BLaER1 treated with 17β-estradiol and CSF1 and Interleukin-3, amounts not matched to agents 10 nM and 100 nM (cell line): Measurements from ENCODE around the gene TRPM1.

Experiments
- H3K27ac ChIP-seq, 11 experiments: shearing (Covaris generic); formaldehyde crosslinking; 2 replicates each; pipeline ENCODE4 v1.8.1; 2022
- H3K27me3 ChIP-seq, 11 experiments: shearing (Covaris generic); formaldehyde crosslinking; 2 replicates each; pipeline ENCODE4 v1.8.1; 2022
- H3K36me3 ChIP-seq, 11 experiments: shearing (Covaris generic); formaldehyde crosslinking; 2 replicates each; pipeline ENCODE4 v1.8.1; 2022
- H3K4me1 ChIP-seq, 10 experiments: shearing (Covaris generic); formaldehyde crosslinking; 2 replicates each; pipeline ENCODE4 v1.8.1; 2022
- H3K4me2 ChIP-seq, 11 experiments: shearing (Covaris generic); formaldehyde crosslinking; 2 replicates each; pipeline ENCODE4 v1.8.1; 2022
- H3K4me3 ChIP-seq, 10 experiments: shearing (Covaris generic); formaldehyde crosslinking; 2 replicates each; pipeline ENCODE4 v1.8.1; 2022
- H3K9ac ChIP-seq, 11 experiments: shearing (Covaris generic); formaldehyde crosslinking; 2 replicates each; pipeline ENCODE4 v1.8.1; 2022
- H3K9me3 ChIP-seq, 11 experiments: shearing (Covaris generic); formaldehyde crosslinking; replicated peaks in 1 of 11; 2 replicates each; pipeline ENCODE4 v1.8.1; 2022
- H4K20me1 ChIP-seq, 11 experiments: shearing (Covaris generic); formaldehyde crosslinking; 2 replicates each; pipeline ENCODE4 v1.8.1; 2022
- Cebpa-rat ChIP-seq, 11 experiments: shearing (Covaris generic); IDR thresholded peaks; 2 replicates each; pipeline ENCODE4 v1.8.1; 2022

TRPM1 gene

DNA sequence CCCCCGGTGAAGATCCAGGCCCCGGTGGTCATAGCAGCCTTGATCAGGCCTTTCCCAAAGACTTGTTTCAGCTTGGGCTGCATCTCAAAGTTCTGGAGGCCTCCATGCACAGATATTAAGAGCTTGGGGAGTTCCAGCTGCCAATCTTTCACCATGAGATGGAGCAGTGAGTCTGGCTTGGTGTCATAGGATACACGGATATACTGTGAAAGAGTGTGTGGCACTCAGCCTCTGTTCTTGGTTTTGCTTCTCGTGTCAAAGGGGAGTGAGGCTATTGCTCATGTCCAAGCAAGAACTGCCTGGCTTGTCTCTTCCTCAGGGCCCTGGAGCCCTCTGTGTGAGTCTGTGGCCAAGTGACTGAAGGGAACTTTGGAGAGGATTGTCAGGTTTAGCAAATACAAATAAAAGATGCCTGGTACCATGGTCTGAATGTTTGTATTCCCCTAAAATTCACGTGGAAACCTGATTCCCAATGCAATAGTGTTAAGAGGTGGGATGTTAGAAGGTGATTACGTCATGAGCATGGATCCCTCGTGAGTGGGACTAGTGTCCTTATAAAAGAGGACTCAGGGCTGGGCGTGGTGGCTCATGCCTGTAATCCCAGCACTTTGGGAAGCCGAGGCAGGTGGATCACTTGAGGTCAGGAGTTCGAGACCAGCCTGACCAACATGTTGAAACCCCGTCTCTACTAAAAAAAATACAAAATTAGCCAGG is 33.5 kb downstream of the TRPM1 start:
- TF ChIP-seq Cebpa-rat (IDR thresholded peaks at IDR 0.05), result no peak

GRCh38 chr15:31065824-31066223 is 35.7 kb downstream of the TRPM1 start:
- Histone ChIP-seq H3K36me3 (no peaks in the 10 kb centered on the region), H3K9me3 (no peaks in the 10 kb centered on the region), H3K4me3 (no peak overlapping the region), H4K20me1 (no peaks in the 10 kb centered on the region), H3K4me1 (peaks cover 0 to 2% (median 0%) of the 10 kb centered on the region in 10 experiments; a peak in 6 of 20 replicates), H3K4me2 (no peak overlapping the region), H3K27ac (no peak overlapping the region), H3K9ac (no peak overlapping the region), H3K27me3 (no peaks in the 10 kb centered on the region)
- no peak for TF ChIP-seq Cebpa-rat (IDR thresholded peaks at IDR 0.05)

More for the DNA sequence above, 33.5 kb downstream of the TRPM1 start:
- no peak overlapping the region for H3K9ac ChIP-seq
- H3K9me3 ChIP-seq, result no peaks in the 10 kb centered on the region
- no peak overlapping the region for H3K4me3 ChIP-seq
- no peak overlapping the region for H3K27ac ChIP-seq
- H3K27me3 ChIP-seq, result no peaks in the 10 kb centered on the region
- peaks cover 0 to 8% (median 5%) of the 10 kb centered on the region in 10 experiments; a peak in 12 of 20 replicates for H3K4me1 ChIP-seq
- H3K36me3 ChIP-seq, result no peaks in the 10 kb centered on the region
- H3K4me2 ChIP-seq, result no peak overlapping the region
- no peaks in the 10 kb centered on the region for H4K20me1 ChIP-seq

GRCh38 chr15:31062911-31063310 is 38.6 kb downstream of the TRPM1 start:
- no peak overlapping the region for H3K27ac ChIP-seq
- H3K4me2 ChIP-seq, result no peak overlapping the region
- H3K9ac ChIP-seq, result no peak overlapping the region
- H4K20me1 ChIP-seq, result no peaks in the 10 kb centered on the region
- TF ChIP-seq Cebpa-rat (IDR thresholded peaks at IDR 0.05), result no peak
- no peak overlapping the region for H3K4me3 ChIP-seq
- no peaks in the 10 kb centered on the region for H3K4me1 ChIP-seq
- no peaks in the 10 kb centered on the region for H3K27me3 ChIP-seq
- no peaks in the 10 kb centered on the region for H3K36me3 ChIP-seq
- peaks cover 0 to 2% (median under 1%) of the 10 kb centered on the region in 11 experiments; a peak in 7 of 22 replicates for H3K9me3 ChIP-seq

- H3K4me1 ChIP-seq, result no peaks in the 10 kb centered on the region
- H3K27me3 ChIP-seq, result no peaks in the 10 kb centered on the region
- peaks cover 0 to 8% (median 6%) of the 10 kb centered on the region in 11 experiments; a peak in 14 of 22 replicates for H3K9me3 ChIP-seq
- no peak overlapping the region for H3K4me3 ChIP-seq
- H3K4me2 ChIP-seq, result no peak overlapping the region
- H3K36me3 ChIP-seq, result no peaks in the 10 kb centered on the region
- no peak for TF ChIP-seq Cebpa-rat (IDR thresholded peaks at IDR 0.05)
- no peaks in the 10 kb centered on the region for H4K20me1 ChIP-seq
- no peak overlapping the region for H3K27ac ChIP-seq
- no peak overlapping the region for H3K9ac ChIP-seq
Observed at GRCh38 chr15:31062310-31062847, 39.1 kb downstream of the TRPM1 start.

DNA sequence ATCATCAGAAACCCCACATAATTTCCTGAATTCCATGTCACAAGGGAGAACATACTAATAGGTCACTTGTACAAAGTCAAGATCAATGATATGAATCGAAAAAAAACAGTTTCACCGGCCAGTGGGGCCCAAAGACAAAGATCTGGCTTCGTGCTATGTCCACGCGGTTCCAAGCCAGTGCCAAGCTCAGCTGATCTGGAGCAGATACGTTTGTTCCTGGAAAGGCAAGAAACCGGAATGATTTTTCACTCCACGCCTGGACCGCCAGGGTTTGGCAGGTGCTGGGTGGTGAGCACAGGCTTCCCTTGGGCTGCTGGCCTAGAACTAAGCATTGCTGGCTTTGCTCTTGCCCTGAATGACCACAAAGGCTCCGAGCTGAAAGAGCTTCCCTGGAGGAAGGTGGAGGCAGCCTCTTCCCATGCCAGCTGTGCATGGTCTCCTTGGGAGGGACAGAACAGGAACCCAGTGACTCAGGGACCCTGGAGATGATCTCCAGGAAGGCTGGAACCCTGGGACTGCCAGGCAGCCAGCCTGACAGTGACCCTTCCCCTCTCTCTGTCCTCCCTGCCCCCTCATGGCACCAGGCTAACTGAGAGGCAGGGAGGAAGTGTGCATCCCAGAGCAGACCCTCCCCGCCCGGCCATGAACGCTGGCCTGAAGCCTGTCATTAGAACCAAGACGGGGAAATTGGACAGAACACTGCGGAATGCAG is 40.9 kb downstream of the TRPM1 start:
- H3K36me3 ChIP-seq, result no peaks in the 10 kb centered on the region
- no peak overlapping the region for H3K4me2 ChIP-seq
- H3K4me1 ChIP-seq, result no peaks in the 10 kb centered on the region
- no peak overlapping the region for H3K27ac ChIP-seq
- no peak for TF ChIP-seq Cebpa-rat (IDR thresholded peaks at IDR 0.05)
- no peak overlapping the region for H3K4me3 ChIP-seq
- peaks cover 0 to 17% (median 12%) of the 10 kb centered on the region in 11 experiments; a peak in 15 of 22 replicates for H3K9me3 ChIP-seq
- no peaks in the 10 kb centered on the region for H4K20me1 ChIP-seq
- no peak overlapping the region for H3K9ac ChIP-seq
- no peaks in the 10 kb centered on the region for H3K27me3 ChIP-seq

DNA sequence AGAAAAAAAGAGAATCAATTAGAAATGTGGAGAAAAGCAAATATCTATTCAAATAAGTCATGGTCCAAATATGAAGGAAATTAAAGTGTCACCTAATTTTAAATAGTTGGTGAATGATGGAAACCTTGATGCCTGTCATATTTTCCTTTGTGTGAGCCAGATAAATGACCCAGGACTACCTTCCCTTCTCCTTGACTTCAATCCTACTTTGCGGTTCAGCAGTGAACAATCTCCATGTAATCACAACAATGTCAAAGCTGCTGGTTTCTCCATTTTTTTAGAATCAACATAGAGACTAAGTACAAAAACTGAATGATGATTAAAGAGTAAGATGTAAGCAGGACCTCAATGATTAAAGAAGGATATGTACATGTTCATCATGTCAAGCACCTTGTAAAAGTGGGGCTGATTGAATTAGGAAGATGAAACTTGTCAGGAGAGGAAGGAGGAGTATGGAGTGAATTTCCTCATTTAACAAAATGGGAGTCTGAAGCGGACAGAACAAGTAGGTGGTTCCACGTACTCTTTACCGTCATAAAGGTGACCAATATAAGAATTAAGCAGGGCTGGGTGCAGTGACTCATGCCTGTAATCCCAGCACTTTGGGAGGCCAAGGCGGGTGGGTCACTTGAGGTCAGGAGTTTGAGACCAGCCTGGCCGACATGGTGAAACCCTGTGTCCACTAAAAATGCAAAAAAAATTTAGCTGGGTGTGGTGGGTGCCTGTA is 43.1 kb downstream of the TRPM1 start:
- no peak for TF ChIP-seq Cebpa-rat (IDR thresholded peaks at IDR 0.05)
- H3K9me3 ChIP-seq, result peaks cover 0 to 17% (median 12%) of the 10 kb centered on the region in 11 experiments; a peak in 15 of 22 replicates
- H3K4me3 ChIP-seq, result no peak overlapping the region
- H3K27me3 ChIP-seq, result no peaks in the 10 kb centered on the region
- H4K20me1 ChIP-seq, result no peaks in the 10 kb centered on the region
- no peak overlapping the region for H3K9ac ChIP-seq
- H3K27ac ChIP-seq, result no peak overlapping the region
- no peaks in the 10 kb centered on the region for H3K36me3 ChIP-seq
- no peak overlapping the region for H3K4me2 ChIP-seq
- H3K4me1 ChIP-seq, result no peaks in the 10 kb centered on the region

DNA sequence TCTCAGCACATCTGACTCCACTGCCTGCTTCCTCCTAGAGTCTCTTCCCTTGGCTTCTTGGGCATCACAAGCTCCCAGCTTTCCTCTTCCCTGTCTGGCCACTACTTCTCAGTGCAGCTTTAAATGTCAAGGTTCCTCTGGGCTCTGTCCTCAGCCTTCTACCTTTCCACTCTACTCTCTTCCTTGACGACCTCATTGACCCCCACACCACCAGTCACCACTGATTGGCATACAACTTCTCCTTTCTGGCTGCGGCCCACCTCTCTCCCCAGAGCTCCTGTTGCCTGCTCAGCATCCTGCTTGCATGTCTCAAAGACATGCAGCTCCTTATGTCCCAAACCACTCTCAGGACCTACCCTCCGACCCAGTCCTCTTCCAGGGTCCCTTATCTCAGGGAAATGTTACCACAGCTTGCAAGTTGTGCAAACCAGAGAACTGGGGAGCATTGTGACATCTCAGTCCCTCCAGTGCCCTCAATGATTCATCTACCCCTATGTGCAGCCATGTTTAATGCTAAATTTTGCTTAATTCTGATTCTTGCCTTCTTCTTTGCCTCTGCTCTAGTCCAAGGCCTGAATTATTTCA is 49.9 kb downstream of the TRPM1 start:
- Histone ChIP-seq H3K9me3 (peaks cover 0 to 4% (median 0%) of the 10 kb centered on the region in 11 experiments; a peak in 5 of 22 replicates), H4K20me1 (no peaks in the 10 kb centered on the region), H3K4me3 (no peak overlapping the region), H3K4me2 (peak overlapping the region in 1 of 11 experiments; percentile 21; a peak in 1 of 22 replicates), H3K27me3 (no peaks in the 10 kb centered on the region), H3K36me3 (no peaks in the 10 kb centered on the region), H3K27ac (no peak overlapping the region), H3K9ac (no peak overlapping the region), H3K4me1 (peaks cover 22 to 27% (median 24%) of the 10 kb centered on the region in 10 experiments)
- TF ChIP-seq Cebpa-rat (IDR thresholded peaks at IDR 0.05), result no peak

- Histone ChIP-seq H3K27ac (no peak overlapping the region), H3K36me3 (no peaks in the 10 kb centered on the region), H3K27me3 (no peaks in the 10 kb centered on the region), H3K4me3 (no peak overlapping the region), H4K20me1 (no peaks in the 10 kb centered on the region), H3K9ac (no peak overlapping the region), H3K9me3 (peaks cover 0 to 7% (median 0%) of the 10 kb centered on the region in 11 experiments; a peak in 3 of 22 replicates), H3K4me2 (peak overlapping the region in 7 of 11 experiments; percentile 21 to 75 (median 72); a peak in 6 of 22 replicates), H3K4me1 (peaks cover 22 to 27% (median 24%) of the 10 kb centered on the region in 10 experiments)
- no peak for TF ChIP-seq Cebpa-rat (IDR thresholded peaks at IDR 0.05)
Observed at GRCh38 chr15:31050953-31051352, 50.6 kb downstream of the TRPM1 start.
